Retinal pigment epithelial cell (primary cell): Measurements from ENCODE around the gene VAMP8.

Experiments
- DNase-seq: peaks from one replicate; pipeline ENCODE4 v3.0.0-alpha.2; 2010; ENCODE audit warnings: low read depth
- H3K4me3 ChIP-seq: 2 replicates; pipeline ENCODE4 v1.5.1; 2011; ENCODE audit warnings: mild to moderate bottlenecking, low read length, control low read depth, moderate library complexity
- CTCF ChIP-seq: conservative IDR thresholded peaks from 2 replicates; pipeline ENCODE4 v1.5.1; 2011; ENCODE audit warnings: low read depth, low read length, control low read depth, inconsistent platforms

Gene VAMP8

DNA sequence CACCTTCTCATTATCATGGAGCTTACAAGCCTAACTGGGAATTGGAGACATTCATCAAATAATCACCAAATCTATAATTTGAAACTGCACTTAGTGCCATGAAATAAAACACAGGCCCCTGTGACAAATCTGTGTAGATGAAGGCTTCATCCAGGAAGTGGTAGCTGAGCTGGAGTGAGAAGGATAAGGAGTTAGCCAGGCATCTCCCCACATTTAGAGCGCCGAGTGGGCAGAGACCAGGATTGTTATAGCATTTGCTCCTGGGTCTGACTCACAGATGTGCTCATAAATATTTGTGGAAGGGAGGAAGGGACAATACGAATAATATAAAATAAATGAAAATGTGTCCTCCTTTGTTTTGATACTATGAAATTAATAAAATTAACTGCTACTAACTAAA lies 40.9 kb upstream of the VAMP8 start:
- no peak overlapping the region for H3K4me3 ChIP-seq
- TF ChIP-seq CTCF: no peak
- DNase-seq: peak; percentile 56

- H3K4me3 ChIP-seq: peak overlapping the region; percentile 74
- TF ChIP-seq CTCF: peak; percentile 66
- peak; percentile 66 for DNase-seq
These were observed 39.5 kb upstream of the VAMP8 start for GRCh38 chr2:85537600-85538506.

- TF ChIP-seq CTCF: peak; percentile 72
- DNase-seq: peak; percentile 69
- peak within 1 kb of the TSS; percentile 74 for H3K4me3 ChIP-seq
These were observed 38.7 kb upstream of the VAMP8 start, which contains the start of gene MAT2A for GRCh38 chr2:85538507-85539360. Gene MAT2A, plus strand, starts transcription at chr2:85539168. Its CDS starts 120 bp downstream, at chr2:85539288.

DNA sequence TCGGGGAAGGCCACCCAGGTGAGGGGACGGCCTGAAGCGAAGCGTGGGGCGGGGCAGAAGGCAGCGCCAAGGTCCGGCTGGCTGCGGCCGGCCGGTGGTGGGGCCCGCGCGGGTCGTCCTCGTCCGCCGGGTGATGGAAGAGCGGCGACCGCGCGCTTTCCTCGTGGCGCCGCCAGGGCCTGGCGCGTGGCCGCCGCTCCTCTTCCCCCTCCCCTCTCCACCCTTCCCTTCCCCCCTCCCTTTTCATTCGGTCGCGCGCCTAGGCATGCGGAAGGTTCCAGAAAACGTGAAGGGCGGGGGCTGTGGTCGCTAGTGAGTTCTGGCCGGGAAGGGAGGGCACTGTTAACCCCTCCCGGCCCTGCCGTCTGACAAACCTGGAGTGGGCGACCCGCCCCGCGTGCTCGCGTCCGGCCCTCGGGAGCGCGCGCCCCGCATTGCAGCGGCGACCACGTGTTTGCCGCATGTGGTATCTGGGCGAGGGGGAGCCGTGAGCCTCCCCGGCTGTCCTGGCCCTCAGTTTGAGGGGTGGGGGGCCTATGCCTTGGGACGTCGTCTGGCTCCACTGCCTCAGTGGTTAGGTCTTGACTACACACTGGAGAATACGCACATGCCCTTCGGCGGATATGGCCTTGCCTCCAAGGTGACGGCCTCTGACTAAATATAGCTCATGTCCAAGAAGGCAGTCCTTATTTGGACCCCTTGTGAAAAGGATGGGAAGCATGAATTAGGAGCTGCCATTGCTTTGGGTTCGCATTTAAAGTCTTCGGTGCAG lies 37.8 kb upstream of the VAMP8 start:
- no peak for DNase-seq
- peak overlapping the region; percentile 74 for H3K4me3 ChIP-seq

GRCh38 chr2:85540133-85540648 lies 37.2 kb upstream of the VAMP8 start:
- DNase-seq: no peak
- TF ChIP-seq CTCF: no peak
- H3K4me3 ChIP-seq: peak overlapping the region; percentile 74

More for the DNA sequence above, 37.8 kb upstream of the VAMP8 start:
- no peak for TF ChIP-seq CTCF

- DNase-seq: no peak
- H3K4me3 ChIP-seq: peak overlapping the region; percentile 74
- no peak for TF ChIP-seq CTCF
These were observed 36.1 kb upstream of the VAMP8 start for GRCh38 chr2:85541262-85541661.
